ENCODE measurements around the gene GGCX.
"Not testable (repeated sequence)": the region's sequence is repeated elsewhere in the genome, so short reads cannot be mapped to it uniquely, and the experiment has no call there.

GGCX gene

GRCh38 chr2:85560403-85560726 is 928 bp downstream of the GGCX start:
- Mint-ChIP-seq H3K4me3 (peak overlapping the region; percentile 92), H3K4me1 (peaks cover 24% of the 10 kb centered on the region), H3K36me3 (peaks cover 46% of the 10 kb centered on the region), H3K27ac (peak overlapping the region; percentile 91)
- H3K9me3 Mint-ChIP-seq; DNase-seq (ENCODE audit: low spot score in 2 of 2); ATAC-seq: not testable (repeated sequence)

- peaks cover 24% of the 10 kb centered on the region for H3K4me1 Mint-ChIP-seq
- no peaks in the 10 kb centered on the region for H3K9me3 Mint-ChIP-seq
- peaks cover 68% of the 10 kb centered on the region for H3K36me3 Mint-ChIP-seq
- H3K4me3 Mint-ChIP-seq = no peak overlapping the region
- ATAC-seq (no peak), DNase-seq (ENCODE audit: low spot score in 2 of 2) (no peak)
- H3K27ac Mint-ChIP-seq = no peak overlapping the region
These were observed 3.1 kb downstream of the GGCX start for GRCh38 chr2:85558160-85558559.

DNA sequence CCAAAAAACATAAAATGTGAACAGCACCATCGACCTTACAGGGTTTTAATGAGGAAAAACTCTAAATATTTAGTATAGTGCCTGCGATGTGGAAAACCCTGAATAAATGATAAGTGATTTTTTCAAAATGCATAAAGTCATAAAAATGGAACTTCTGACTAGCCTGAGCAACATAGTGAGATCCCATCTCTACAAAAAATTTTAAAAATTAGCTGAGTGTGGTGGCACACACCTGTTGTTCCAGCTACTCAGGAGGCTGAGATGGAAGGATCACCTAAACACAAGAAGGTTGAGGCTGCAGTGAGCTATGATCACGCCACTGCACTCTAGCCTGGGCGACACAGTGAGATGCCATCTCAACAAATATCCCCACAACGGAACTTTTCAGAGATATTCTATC is 4.2 kb downstream of the GGCX start:
- peaks cover 77% of the 10 kb centered on the region for H3K36me3 Mint-ChIP-seq
- peaks cover 19% of the 10 kb centered on the region for H3K4me1 Mint-ChIP-seq
- no peak for ATAC-seq
- no peaks in the 10 kb centered on the region for H3K9me3 Mint-ChIP-seq
- H3K27ac Mint-ChIP-seq = no peak overlapping the region
- no peak overlapping the region for H3K4me3 Mint-ChIP-seq
- no peak for DNase-seq (ENCODE audit: low spot score in 2 of 2)

DNA sequence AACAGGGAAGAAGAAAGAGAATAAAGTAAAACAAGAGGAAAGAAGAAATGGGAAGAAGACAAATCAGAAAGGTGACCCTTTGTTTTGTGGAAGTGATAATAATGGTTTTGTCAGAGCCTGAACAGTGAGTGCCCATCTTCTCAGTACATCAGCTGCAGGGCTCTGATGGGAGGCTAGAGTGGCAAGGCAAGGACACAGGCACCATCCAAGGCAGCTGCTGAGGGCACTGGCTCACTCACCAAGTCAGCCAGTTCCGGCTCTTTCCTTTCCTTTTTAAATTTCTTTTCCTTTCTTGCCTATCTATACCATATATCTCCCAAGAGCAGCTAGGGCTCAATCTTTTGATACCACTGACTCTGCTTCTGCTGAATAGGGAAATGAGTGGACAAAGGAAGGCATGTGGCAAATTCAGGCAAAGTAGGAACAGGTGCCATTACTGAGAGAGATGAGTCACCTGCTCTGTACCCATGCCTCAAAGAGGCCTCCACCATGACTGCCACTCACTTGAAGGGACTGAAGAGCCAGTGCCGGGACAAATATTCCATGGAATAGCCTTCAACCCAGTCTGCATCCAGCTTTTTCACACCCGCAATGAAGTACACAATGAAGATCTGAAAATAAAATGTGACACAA is 6.2 kb downstream of the GGCX start:
- ATAC-seq (no peak), DNase-seq (ENCODE audit: low spot score in 2 of 2) (no peak)
- H3K4me1 Mint-ChIP-seq = peaks cover 8% of the 10 kb centered on the region
- H3K4me3 Mint-ChIP-seq = no peak overlapping the region
- peak overlapping the region; percentile 8 for H3K27ac Mint-ChIP-seq
- H3K9me3 Mint-ChIP-seq = no peaks in the 10 kb centered on the region
- H3K36me3 Mint-ChIP-seq = peaks cover 90% of the 10 kb centered on the region

DNA sequence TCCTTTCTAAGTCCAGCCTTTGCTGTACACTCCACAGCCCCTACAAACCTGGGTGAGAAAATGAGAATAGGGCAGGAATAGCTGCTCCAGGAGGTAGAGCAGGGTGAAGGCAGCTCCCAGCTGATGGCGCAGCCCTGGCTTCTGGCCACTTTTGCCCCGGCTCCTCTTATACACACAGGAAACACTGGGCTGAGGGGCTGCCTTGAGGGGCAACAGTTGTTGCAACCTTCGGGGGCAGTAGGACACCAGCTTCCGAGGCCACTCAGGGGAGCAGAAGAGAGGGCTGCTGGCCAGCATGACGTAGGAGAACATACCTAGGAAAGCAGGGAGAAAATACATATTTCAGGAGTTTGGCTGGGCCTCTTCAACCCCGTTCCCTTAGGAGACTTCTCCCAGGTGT is 8.1 kb downstream of the GGCX start:
- Mint-ChIP-seq H3K9me3 (no peaks in the 10 kb centered on the region), H3K4me3 (no peak overlapping the region), H3K4me1 (no peaks in the 10 kb centered on the region), H3K36me3 (peaks cover 92% of the 10 kb centered on the region), H3K27ac (no peak overlapping the region)
- DNase-seq (ENCODE audit: low spot score in 2 of 2) = no peak
- no peak for ATAC-seq

GRCh38 chr2:85551698-85552678 is 9.3 kb downstream of the GGCX start:
- DNase-seq (ENCODE audit: low spot score in 2 of 2) = peak; percentile 73 to 90
- Mint-ChIP-seq H3K36me3 (peaks cover 92% of the 10 kb centered on the region), H3K27ac (no peak overlapping the region), H3K9me3 (no peaks in the 10 kb centered on the region), H3K4me3 (no peak overlapping the region), H3K4me1 (no peaks in the 10 kb centered on the region)
- peak; percentile 84 for ATAC-seq

DNA sequence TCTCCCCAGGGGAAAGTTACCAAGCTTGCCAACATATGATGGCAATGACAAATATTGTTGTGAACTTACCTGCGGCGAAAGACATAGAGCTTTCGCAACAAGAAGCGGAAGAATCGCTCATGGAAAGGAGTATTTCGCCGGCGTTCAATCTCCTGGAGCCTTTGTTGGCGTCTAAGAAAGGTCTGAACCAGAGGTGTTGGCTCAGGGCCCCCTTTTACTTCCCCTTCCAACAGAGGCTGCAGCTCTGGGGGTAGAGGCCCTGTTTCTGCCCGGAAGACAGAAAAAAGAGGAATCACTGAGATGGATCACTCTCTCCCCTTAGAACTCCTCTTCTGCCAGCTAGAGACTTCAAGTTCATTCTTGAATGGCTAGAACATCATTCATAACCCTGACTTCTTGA is 10.8 kb downstream of the GGCX start:
- no peak overlapping the region for H3K4me3 Mint-ChIP-seq
- DNase-seq (ENCODE audit: low spot score in 2 of 2) (no peak), ATAC-seq (no peak)
- H3K4me1 Mint-ChIP-seq = no peaks in the 10 kb centered on the region
- H3K27ac Mint-ChIP-seq = peak overlapping the region; percentile 50
- peaks cover 95% of the 10 kb centered on the region for H3K36me3 Mint-ChIP-seq
- H3K9me3 Mint-ChIP-seq = no peaks in the 10 kb centered on the region

GRCh38 chr2:85549826-85550225 is 11.5 kb downstream of the GGCX start:
- Mint-ChIP-seq H3K4me3 (no peak overlapping the region), H3K27ac (peak overlapping the region; percentile 50), H3K36me3 (peaks cover 95% of the 10 kb centered on the region), H3K4me1 (no peaks in the 10 kb centered on the region), H3K9me3 (no peaks in the 10 kb centered on the region)
- no peak for DNase-seq (ENCODE audit: low spot score in 2 of 2)
- no peak for ATAC-seq

DNA sequence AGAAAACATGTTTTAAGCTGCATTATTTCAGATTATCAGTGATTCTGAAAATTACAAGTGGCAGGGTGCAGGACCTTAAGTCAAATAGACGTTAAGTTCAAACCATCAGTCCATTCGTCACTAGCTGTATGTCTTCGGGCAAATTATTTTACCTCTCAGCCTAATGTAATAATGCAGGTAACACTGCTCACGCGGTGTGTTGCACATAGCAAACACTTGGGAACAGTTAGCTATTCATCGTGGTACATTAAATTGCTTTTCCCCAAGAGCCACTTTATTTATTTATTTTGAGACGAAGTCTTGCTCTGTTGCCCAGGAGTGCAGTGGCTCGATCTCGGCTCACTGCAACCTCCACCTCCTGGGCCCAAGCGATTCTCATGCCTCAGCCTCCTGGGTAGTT is 12.2 kb downstream of the GGCX start:
- H3K36me3 Mint-ChIP-seq = peaks cover 95% of the 10 kb centered on the region
- DNase-seq (ENCODE audit: low spot score in 2 of 2) (no peak), ATAC-seq (no peak)
- peak overlapping the region; percentile 77 for H3K27ac Mint-ChIP-seq
- no peaks in the 10 kb centered on the region for H3K9me3 Mint-ChIP-seq
- H3K4me3 Mint-ChIP-seq = no peak overlapping the region
- peaks cover 5% of the 10 kb centered on the region for H3K4me1 Mint-ChIP-seq

DNA sequence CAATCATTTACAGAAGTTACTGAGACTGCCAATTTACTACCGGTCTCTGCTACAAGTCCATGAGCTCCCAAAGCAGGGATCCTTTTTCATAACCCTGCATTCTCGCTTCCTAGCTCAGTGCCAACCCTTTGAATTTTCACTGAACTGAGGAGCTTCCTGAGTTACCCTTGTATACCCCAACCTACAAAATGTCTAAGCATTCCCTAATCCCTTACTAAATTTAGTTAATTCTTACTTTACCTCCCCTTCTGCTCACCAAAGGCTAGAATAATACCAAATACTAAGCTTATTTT is 12.7 kb downstream of the GGCX start:
- peaks cover 95% of the 10 kb centered on the region for H3K36me3 Mint-ChIP-seq

GRCh38 chr2:85547859-85548607 is 13.3 kb downstream of the GGCX start:
- DNase-seq (ENCODE audit: low spot score in 2 of 2) = no peak
- Mint-ChIP-seq H3K4me1 (peaks cover 10% of the 10 kb centered on the region), H3K36me3 (peaks cover 95% of the 10 kb centered on the region), H3K27ac (peak overlapping the region; percentile 77), H3K9me3 (no peaks in the 10 kb centered on the region), H3K4me3 (no peak overlapping the region)
- no peak for ATAC-seq

More for the DNA sequence above, 12.7 kb downstream of the GGCX start:
- DNase-seq (ENCODE audit: low spot score in 2 of 2) (no peak), ATAC-seq (no peak)
- Mint-ChIP-seq H3K4me3 (no peak overlapping the region), H3K9me3 (no peaks in the 10 kb centered on the region), H3K27ac (peak overlapping the region; percentile 77), H3K4me1 (peaks cover 7% of the 10 kb centered on the region)

GRCh38 chr2:85547089-85547858 is 14.0 kb downstream of the GGCX start:
- DNase-seq (ENCODE audit: low spot score in 2 of 2) = no peak
- H3K4me3 Mint-ChIP-seq = no peak overlapping the region
- H3K9me3 Mint-ChIP-seq = no peaks in the 10 kb centered on the region
- H3K36me3 Mint-ChIP-seq = peaks cover 96% of the 10 kb centered on the region
- peaks cover 17% of the 10 kb centered on the region for H3K4me1 Mint-ChIP-seq
- H3K27ac Mint-ChIP-seq = peak overlapping the region; percentile 77
- no peak for ATAC-seq

GRCh38 chr2:85545780-85546240 is 15.5 kb downstream of the GGCX start:
- Mint-ChIP-seq H3K27ac (peak overlapping the region; percentile 77), H3K4me3 (no peak overlapping the region), H3K9me3 (no peaks in the 10 kb centered on the region), H3K36me3 (peaks cover 96% of the 10 kb centered on the region), H3K4me1 (peaks cover 29% of the 10 kb centered on the region)
- ATAC-seq (peak; percentile 4), DNase-seq (ENCODE audit: low spot score in 2 of 2) (no peak)

GRCh38 chr2:85544915-85545779 is 16.1 kb downstream of the GGCX start:
- ATAC-seq; DNase-seq (ENCODE audit: low spot score in 2 of 2); H3K9me3 Mint-ChIP-seq; H3K4me3 Mint-ChIP-seq: not testable (repeated sequence)
- Mint-ChIP-seq H3K36me3 (peaks cover 96% of the 10 kb centered on the region), H3K27ac (peak overlapping the region; percentile 77), H3K4me1 (peaks cover 35% of the 10 kb centered on the region)

Measured in stimulated activated effector memory CD8-positive, alpha-beta T cell treated with anti-CD3 and anti-CD28 coated beads, Interleukin-12 subunit alpha, Interleukin-12 subunit beta, amount 100 ng/mL, for 72 hours (primary cell).